Vagina (tissue), 2 donors: ENCODE data around the gene ADAMTS7.

Experiments
- POLR2A ChIP-seq, 2 donors: fragments of 450-650 bp; IDR thresholded peaks; one replicate each; pipeline ENCODE4 v1.6.1; 2017; ENCODE audit warnings: antibody characterized with exemption in 2 of 2, mild to moderate bottlenecking in 2 of 2, moderate library complexity in 2 of 2
- POLR2AphosphoS5 ChIP-seq, 2 donors: sonication (generic); formaldehyde crosslinking; IDR thresholded peaks; one replicate each; pipeline ENCODE4 v1.9.0; 2017; ENCODE audit warnings: antibody characterized with exemption in 2 of 2, mild to moderate bottlenecking in 2 of 2, low read depth in 1 of 2; ENCODE audit not compliant: insufficient read depth in 1 of 2

DNA sequence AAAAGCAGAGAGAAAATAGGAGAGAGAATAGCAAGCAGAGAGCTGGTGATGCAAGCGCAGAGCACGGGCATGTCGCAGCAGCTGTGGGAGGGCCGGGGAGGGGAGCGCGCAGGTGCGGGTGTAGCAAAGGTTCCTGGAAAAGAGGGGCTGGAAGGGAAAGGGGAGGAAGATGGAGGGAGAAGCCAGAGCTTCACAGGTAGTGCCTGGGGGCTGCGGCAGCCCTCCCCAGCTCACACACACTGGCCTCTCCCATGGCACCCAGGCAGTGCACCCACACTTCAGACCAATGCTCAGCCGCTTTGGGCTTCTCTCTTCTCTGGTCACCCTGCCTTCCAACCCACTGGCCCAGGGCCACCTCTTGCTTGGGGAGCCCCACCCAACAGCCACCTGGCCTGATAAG, 72.1 kb downstream of the ADAMTS7 start:
- TF ChIP-seq POLR2A (IDR thresholded peaks at IDR 0.05) (no peak), POLR2AphosphoS5 (IDR thresholded peaks at IDR 0.05; ENCODE audit: insufficient read depth in 1 of 2, low read depth in 1 of 2) (no peak)
